Measurements from ENCODE around the gene PALMD.

Gene PALMD

GRCh38 chr1:99639408-99639807 lies 6.5 kb upstream of the PALMD start:
- Histone ChIP-seq H3K27me3 (replicated peaks; ENCODE audit: insufficient read depth, low read length) (no peaks in the 10 kb centered on the region), H3K36me3 (replicated peaks; ENCODE audit: insufficient read depth, low read length) (no peaks in the 10 kb centered on the region), H4K20me1 (ENCODE audit: insufficient read depth, low read length) (no peaks in the 10 kb centered on the region), H3K9me3 (replicated peaks; ENCODE audit: insufficient read depth, low read length) (no peaks in the 10 kb centered on the region), H3K4me2 (ENCODE audit: low read depth, low read length) (no peak overlapping the region), H3K9ac (ENCODE audit: low read length) (no peak overlapping the region), H3K27ac (ENCODE audit: low read length) (no peak overlapping the region), H3K4me3 (ENCODE audit: low read length) (no peak overlapping the region), H3F3A (ENCODE audit: insufficient read depth, low read length) (no peaks in the 10 kb centered on the region), H3K9me2 (replicated peaks; ENCODE audit: insufficient read depth, low read length) (no peaks in the 10 kb centered on the region), H2AFZ (ENCODE audit: low read length) (no peak overlapping the region), H3K79me2 (ENCODE audit: low read length) (no peaks in the 10 kb centered on the region), H3K4me1 (ENCODE audit: low read length) (no peaks in the 10 kb centered on the region)
- no peak for DNase-seq
- TF ChIP-seq CTCF (IDR thresholded peaks at IDR 0.05; ENCODE audit: low read length) = no peak
- TF ChIP-seq EZH2phosphoT487 (IDR thresholded peaks at IDR 0.05; ENCODE audit: low read length) = no peak
- no peak for TF ChIP-seq EZH2 (optimal IDR thresholded peaks at IDR 0.05; ENCODE audit: low read depth, low read length)

DNA sequence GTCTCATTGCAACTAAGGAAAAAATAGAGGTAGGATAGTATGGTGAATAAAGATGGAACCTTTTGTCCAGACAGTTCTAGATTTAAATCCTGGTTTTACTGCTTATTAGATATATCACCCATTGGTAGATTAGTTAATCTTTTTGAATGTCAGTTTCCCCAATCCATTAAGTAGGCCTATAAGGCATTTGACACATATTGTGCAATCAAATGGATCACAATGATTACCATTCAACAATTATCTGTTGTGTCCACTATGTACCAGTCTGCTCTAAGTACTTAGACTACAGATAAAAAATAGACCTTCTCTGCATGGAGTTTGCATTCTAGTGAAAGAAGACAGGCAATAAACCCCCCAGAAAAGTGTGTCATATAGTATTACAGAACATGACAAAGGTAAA lies 6.0 kb upstream of the PALMD start:
- no peak for DNase-seq
- H3K27me3 ChIP-seq (replicated peaks; ENCODE audit: insufficient read depth, low read length) = no peaks in the 10 kb centered on the region
- no peaks in the 10 kb centered on the region for H4K20me1 ChIP-seq (ENCODE audit: insufficient read depth, low read length)
- H3K4me3 ChIP-seq (ENCODE audit: low read length) = no peak overlapping the region
- TF ChIP-seq EZH2phosphoT487 (IDR thresholded peaks at IDR 0.05; ENCODE audit: low read length) (no peak), EZH2 (optimal IDR thresholded peaks at IDR 0.05; ENCODE audit: low read depth, low read length) (no peak), CTCF (IDR thresholded peaks at IDR 0.05; ENCODE audit: low read length) (no peak)
- H3K4me1 ChIP-seq (ENCODE audit: low read length) = no peaks in the 10 kb centered on the region
- no peak overlapping the region for H2AFZ ChIP-seq (ENCODE audit: low read length)
- no peaks in the 10 kb centered on the region for H3K9me2 ChIP-seq (replicated peaks; ENCODE audit: insufficient read depth, low read length)
- H3K27ac ChIP-seq (ENCODE audit: low read length) = no peak overlapping the region
- no peaks in the 10 kb centered on the region for H3K9me3 ChIP-seq (replicated peaks; ENCODE audit: insufficient read depth, low read length)
- H3F3A ChIP-seq (ENCODE audit: insufficient read depth, low read length) = no peaks in the 10 kb centered on the region
- H3K4me2 ChIP-seq (ENCODE audit: low read depth, low read length) = no peak overlapping the region
- no peaks in the 10 kb centered on the region for H3K36me3 ChIP-seq (replicated peaks; ENCODE audit: insufficient read depth, low read length)
- H3K79me2 ChIP-seq (ENCODE audit: low read length) = no peaks in the 10 kb centered on the region
- no peak overlapping the region for H3K9ac ChIP-seq (ENCODE audit: low read length)

GRCh38 chr1:99640672-99641071 lies 5.2 kb upstream of the PALMD start:
- Histone ChIP-seq H3K4me3 (ENCODE audit: low read length) (no peak overlapping the region), H3K9me2 (replicated peaks; ENCODE audit: insufficient read depth, low read length) (no peaks in the 10 kb centered on the region), H2AFZ (ENCODE audit: low read length) (no peak overlapping the region), H3K36me3 (replicated peaks; ENCODE audit: insufficient read depth, low read length) (no peaks in the 10 kb centered on the region), H3F3A (ENCODE audit: insufficient read depth, low read length) (no peaks in the 10 kb centered on the region), H3K27me3 (replicated peaks; ENCODE audit: insufficient read depth, low read length) (no peaks in the 10 kb centered on the region), H3K9me3 (replicated peaks; ENCODE audit: insufficient read depth, low read length) (no peaks in the 10 kb centered on the region), H4K20me1 (ENCODE audit: insufficient read depth, low read length) (no peaks in the 10 kb centered on the region), H3K4me1 (ENCODE audit: low read length) (no peaks in the 10 kb centered on the region), H3K27ac (ENCODE audit: low read length) (no peak overlapping the region), H3K4me2 (ENCODE audit: low read depth, low read length) (no peak overlapping the region), H3K9ac (ENCODE audit: low read length) (no peak overlapping the region), H3K79me2 (ENCODE audit: low read length) (no peaks in the 10 kb centered on the region)
- no peak for DNase-seq
- TF ChIP-seq EZH2 (optimal IDR thresholded peaks at IDR 0.05; ENCODE audit: low read depth, low read length) = no peak
- no peak for TF ChIP-seq EZH2phosphoT487 (IDR thresholded peaks at IDR 0.05; ENCODE audit: low read length)
- no peak for TF ChIP-seq CTCF (IDR thresholded peaks at IDR 0.05; ENCODE audit: low read length)
